Hypothalamus (tissue), 51 donors: ENCODE measurements around the gene OPCML.
A peak's percentile ranks its signal among the peaks of the same experiment; 100 is the strongest.

ENCODE experiments used
- DNase-seq, 51 donors: peaks; one replicate each; lab custom pipeline; 2025; lab: John Stamatoyannopoulos, UW

OPCML gene

GRCh38 chr11:133243832-133244231 lies 288.5 kb downstream of the OPCML start:
- no peak for DNase-seq

- no peak for DNase-seq
Observed at GRCh38 chr11:133240908-133241655, 291.2 kb downstream of the OPCML start.

GRCh38 chr11:133239575-133239974 lies 292.7 kb downstream of the OPCML start:
- DNase-seq, result no peak

- DNase-seq, result no peak
Observed at GRCh38 chr11:133238495-133238894, 293.8 kb downstream of the OPCML start.

- no peak for DNase-seq
Observed at GRCh38 chr11:133238027-133238426, 294.3 kb downstream of the OPCML start.

- no peak for DNase-seq
Observed at GRCh38 chr11:133235381-133235780, 296.9 kb downstream of the OPCML start.

- no peak for DNase-seq
Observed at GRCh38 chr11:133234883-133235282, 297.4 kb downstream of the OPCML start.

- DNase-seq, result no peak
Observed at GRCh38 chr11:133232665-133233064, 299.6 kb downstream of the OPCML start.

- no peak for DNase-seq
Observed at GRCh38 chr11:133230431-133230830, 301.9 kb downstream of the OPCML start.

GRCh38 chr11:133228471-133229329 lies 303.6 kb downstream of the OPCML start:
- DNase-seq, result peak in 6 of 51 donors; percentile 4 to 10 (median 6)

- no peak for DNase-seq
Observed at GRCh38 chr11:133227632-133228111, 304.6 kb downstream of the OPCML start.

GRCh38 chr11:133224271-133224670 lies 308.0 kb downstream of the OPCML start:
- no peak for DNase-seq

GRCh38 chr11:133222425-133223330 lies 309.6 kb downstream of the OPCML start:
- no peak for DNase-seq

GRCh38 chr11:133219543-133219942 lies 312.8 kb downstream of the OPCML start:
- no peak for DNase-seq

GRCh38 chr11:133216813-133217212 lies 315.5 kb downstream of the OPCML start:
- DNase-seq, result no peak

- no peak for DNase-seq
Observed at GRCh38 chr11:133215596-133216230, 316.6 kb downstream of the OPCML start.

- no peak for DNase-seq
Observed at GRCh38 chr11:133214646-133215045, 317.7 kb downstream of the OPCML start.

- DNase-seq, result no peak
Observed at GRCh38 chr11:133212201-133212600, 320.1 kb downstream of the OPCML start.

- no peak for DNase-seq
Observed at GRCh38 chr11:133207995-133208394, 324.3 kb downstream of the OPCML start.
